Endothelial cell of umbilical vein (primary cell): ENCODE data around the gene MESP2. TPM values are rescaled to one million over a fixed set of nuclear protein-coding genes. Genes with fewer than 3 reads are reported as not detected.
A peak's percentile ranks its signal among the peaks of the same experiment; 100 is the strongest.

Source experiments
- BruUV-seq: library from RNA; stranded (reverse); fragments of 400-500 nt; replicated peaks from 2 replicates; lab custom pipeline; 2021; lab: Mats Ljungman, UMichigan
- CTCF ChIA-PET: fragments of 300-600, 350-600 bp; sonication (Branson Sonifier 250); formaldehyde crosslinking; loops from one replicate; lab custom pipeline; 2021; ENCODE audit warnings: antibody characterized with exemption, inconsistent platforms; lab: Charles Lee
- POLR2A ChIA-PET: fragments of 300-600, 350-600 bp; sonication (Branson Sonifier 250); formaldehyde crosslinking; loops from one replicate; lab custom pipeline; 2021; ENCODE audit warnings: antibody characterized with exemption, inconsistent platforms; lab: Charles Lee
- DNase-seq: peaks from one replicate; pipeline ENCODE4 v3.0.0-alpha.2; 2011; ENCODE audit warnings: low read depth, low spot score
- FAIRE-seq: peaks from 2 replicates; lab custom pipeline; 2011; peaks lifted over from hg19 to GRCh38; lab: Jason Lieb, UNC
- H2AFZ ChIP-seq: 2 replicates; pipeline ENCODE4 v1.6.0; 2012; ENCODE audit warnings: low read depth, low read length, control low read depth, inconsistent platforms
- H3K27ac ChIP-seq: 2 replicates; pipeline ENCODE4 v1.5.1; 2011; ENCODE audit warnings: low read depth, mild to moderate bottlenecking, control low read depth, low read length, moderate library complexity; ENCODE audit not compliant: insufficient read depth
- H3K27me3 ChIP-seq, 2 experiments: 2 replicates each; pipeline versions ENCODE4 v1.6.0 to v1.6.1; 2011; ENCODE audit warnings: low read length in 2 of 2, mixed read lengths in 1 of 2; ENCODE audit not compliant: control insufficient read depth in 2 of 2, insufficient read depth in 2 of 2
- H3K36me3 ChIP-seq, 2 experiments: 2 replicates in 1 of 2; 3 replicates in 1 of 2; pipeline ENCODE4 v1.5.1; 2011; ENCODE audit warnings: low read length in 2 of 2, mild to moderate bottlenecking in 1 of 2, moderate library complexity in 1 of 2; ENCODE audit not compliant: control insufficient read depth in 2 of 2, insufficient read depth in 2 of 2; ENCODE audit errors: extremely low read depth in 1 of 2
- H3K4me1 ChIP-seq: 3 replicates; pipeline ENCODE4 v1.5.1; 2011; ENCODE audit warnings: mild to moderate bottlenecking, low read length; ENCODE audit not compliant: control insufficient read depth, insufficient read depth; ENCODE audit errors: extremely low read depth
- H3K4me2 ChIP-seq: 2 replicates; pipeline ENCODE4 v1.6.1; 2011; ENCODE audit warnings: low read length, control low read depth, mixed read lengths; ENCODE audit not compliant: insufficient read depth
- H3K4me3 ChIP-seq, 3 experiments: fragments of 200-600 bp in 1 of 3; sonication (generic), shearing (Covaris generic) in 1 of 3; replicated peaks in 1 of 3; 2 replicates each; pipeline ENCODE4 v1.5.1; 2011 to 2016; ENCODE audit warnings: control low read depth in 3 of 3, low read length in 3 of 3, mild to moderate bottlenecking in 2 of 3, inconsistent platforms in 1 of 3, low read depth in 1 of 3, moderate library complexity in 1 of 3; ENCODE audit not compliant: insufficient read depth in 1 of 3
- H3K79me2 ChIP-seq: 2 replicates; pipeline ENCODE4 v1.6.0; 2012; ENCODE audit warnings: low read length, inconsistent platforms; ENCODE audit not compliant: control insufficient read depth, insufficient read depth
- H3K9ac ChIP-seq: replicated peaks from 2 replicates; pipeline ENCODE3; 2011; ENCODE audit warnings: low read length, control low read depth; ENCODE audit not compliant: insufficient read depth; ENCODE audit errors: extremely low read depth
- H3K9me1 ChIP-seq: replicated peaks from 3 replicates; pipeline ENCODE4 v1.6.0; 2011; ENCODE audit warnings: mild to moderate bottlenecking, low read length; ENCODE audit not compliant: control insufficient read depth, insufficient read depth; ENCODE audit errors: extremely low read depth
- H3K9me3 ChIP-seq: replicated peaks from 2 replicates; pipeline ENCODE4 v1.5.1; 2012; ENCODE audit warnings: low read length, inconsistent platforms; ENCODE audit not compliant: control insufficient read depth, insufficient read depth
- H4K20me1 ChIP-seq: replicated peaks from 2 replicates; pipeline ENCODE3; 2011; ENCODE audit warnings: mild to moderate bottlenecking, low read length; ENCODE audit not compliant: control insufficient read depth, insufficient read depth; ENCODE audit errors: extremely low read depth
- EZH2 ChIP-seq: IDR thresholded peaks from 2 replicates; pipeline ENCODE4 v1.6.1; 2012; ENCODE audit warnings: borderline replicate concordance, low read depth, mild to moderate bottlenecking, moderate library complexity, low read length, inconsistent platforms; ENCODE audit not compliant: severe bottlenecking
- FOS ChIP-seq: IDR thresholded peaks from 2 replicates; pipeline ENCODE4 v1.6.1; 2011; ENCODE audit warnings: mild to moderate bottlenecking, low read length, moderate library complexity, borderline replicate concordance; ENCODE audit not compliant: insufficient read depth
- GATA2 ChIP-seq: IDR thresholded peaks from 2 replicates; pipeline ENCODE4 v1.7.0; 2011; ENCODE audit warnings: low read depth, mild to moderate bottlenecking, moderate library complexity, mixed read lengths, low read length; ENCODE audit not compliant: insufficient read length, insufficient read depth
- JUN ChIP-seq: IDR thresholded peaks from 2 replicates; pipeline ENCODE4 v1.6.1; 2011; ENCODE audit warnings: borderline replicate concordance, low read depth; ENCODE audit not compliant: insufficient read length, insufficient read depth
- MYC ChIP-seq: IDR thresholded peaks from one replicate; pipeline ENCODE4 v1.6.1; 2011; ENCODE audit warnings: mild to moderate bottlenecking, low read depth, low read length
- POLR2A ChIP-seq: IDR thresholded peaks from 2 replicates; pipeline ENCODE4 v1.6.1; 2012; ENCODE audit warnings: low read depth, mild to moderate bottlenecking, control low read depth, low read length
- POLR2AphosphoS5 ChIP-seq: IDR thresholded peaks from 2 replicates; pipeline ENCODE4 v1.6.1; 2012; ENCODE audit warnings: low read depth, mild to moderate bottlenecking, control low read depth, low read length, moderate library complexity; ENCODE audit not compliant: insufficient read depth
- dilution Hi-C: fragments of 300-500 bp; cut with MboI; formaldehyde crosslinking; loops from one replicate; pipeline ENCODE4 v1.15.0; 2019; ENCODE audit warnings: low sequenced_read_pairs; ENCODE audit not compliant: extremely low pct_ligation_motif_present
- intact Hi-C: fragments of 100-400 bp; cut with micrococcal nuclease; formaldehyde crosslinking; loops from one replicate; pipeline ENCODE4 v1.10.0; 2022
- polyA plus RNA-seq, 4 experiments: library from polyadenylated mRNA; depleted of rRNA in 3 of 4; stranded (reverse) in 3 of 4; unstranded in 1 of 4; fragments of >200 nt; gene quantifications; 2 replicates each; pipeline versions ENCODE4 v1.2.1 to v1.2.3, GENCODE V29; 2011 to 2012; ENCODE audit warnings: missing spikeins in 1 of 4
- total RNA-seq: library from RNA; stranded (reverse); gene quantifications from 2 replicates; pipeline ENCODE4 v1.2.3, GENCODE V29; 2021
- TF ChIP-seq, protein P1 (sequence below), 2 donors: IDR thresholded peaks; 1 replicate in 1 of 2; 2 replicates in 1 of 2; pipeline ENCODE4 v1.5.1; 2011; ENCODE audit warnings: low read length in 2 of 2, mild to moderate bottlenecking in 2 of 2, moderate library complexity in 2 of 2, control low read depth in 1 of 2, inconsistent platforms in 1 of 2, low read depth in 1 of 2; ENCODE audit not compliant: insufficient read depth in 1 of 2; ENCODE audit errors: extremely low read depth in 1 of 2
- TF ChIP-seq, protein P2 (sequence below): IDR thresholded peaks from 2 replicates; pipeline ENCODE4 v1.6.1; 2011; ENCODE audit not compliant: insufficient read depth, insufficient read length

MESP2 gene
- total and polyA plus RNA-seq, 2 donors (not counting 3 experiments of a cell fraction or from before 2014, with no cell fraction given), result 0.42 to 0.43 TPM

DNA sequence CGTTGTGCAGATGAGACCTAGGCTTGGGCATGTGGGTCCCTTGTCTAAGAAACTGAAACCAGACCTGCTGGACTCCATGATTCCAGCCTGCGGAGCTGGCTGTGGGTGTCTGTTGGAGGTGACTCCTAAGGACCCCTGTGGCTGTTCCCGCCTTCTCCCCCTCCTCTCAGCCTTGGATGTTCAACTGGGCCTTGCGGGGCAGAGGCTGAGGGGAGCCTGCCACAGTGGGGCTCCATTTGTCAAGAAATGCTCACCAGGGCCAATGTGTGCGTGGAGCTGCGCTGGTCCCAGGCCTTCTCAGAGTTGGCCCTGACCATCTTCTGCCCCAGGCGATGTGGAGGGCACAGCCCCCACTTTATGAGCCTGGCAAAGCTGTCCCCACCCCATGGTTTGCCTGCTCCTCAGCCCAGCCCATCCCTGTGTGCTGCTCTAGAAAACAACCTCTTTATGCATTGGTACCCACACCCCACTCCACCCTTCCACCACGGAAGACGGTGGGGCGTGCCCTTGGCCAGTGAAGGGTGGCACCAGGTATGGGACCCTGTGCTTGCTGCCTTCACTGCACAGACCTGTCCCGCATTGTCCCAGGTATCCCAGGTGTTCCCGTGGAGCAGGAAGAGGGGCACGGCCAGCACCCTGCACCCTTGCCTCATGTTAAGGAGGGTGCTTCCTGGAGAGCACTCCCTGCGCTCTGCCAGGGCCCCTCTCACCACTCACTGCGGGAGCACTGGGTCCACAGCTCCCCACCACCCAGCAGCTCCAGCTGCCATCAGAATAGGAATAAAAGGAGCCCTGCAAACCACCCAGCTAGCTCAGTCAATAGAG, 7.9 kb downstream of the MESP2 start:
- dilution Hi-C loops, result no loop called here

DNA sequence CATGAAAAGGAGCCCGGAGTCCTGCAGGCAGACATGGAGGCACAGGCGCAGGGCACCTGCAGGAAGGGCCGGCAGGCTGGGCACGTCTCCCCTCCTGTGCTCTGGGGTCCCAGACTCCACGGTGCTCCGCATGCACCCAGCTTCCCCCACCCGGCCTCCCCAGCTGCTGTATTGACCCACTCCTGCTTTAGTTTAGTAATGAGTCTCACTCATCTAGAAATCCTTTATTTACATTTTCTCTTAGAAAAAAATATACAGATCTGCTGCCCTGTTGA, 8.5 kb downstream of the MESP2 start:
- TF ChIP-seq MYC (no peak), JUN (no peak), EZH2 (no peak), POLR2A (no peak), POLR2AphosphoS5 (no peak), GATA2 (no peak), FOS (no peak)
- TF ChIP-seq, protein P1, sequence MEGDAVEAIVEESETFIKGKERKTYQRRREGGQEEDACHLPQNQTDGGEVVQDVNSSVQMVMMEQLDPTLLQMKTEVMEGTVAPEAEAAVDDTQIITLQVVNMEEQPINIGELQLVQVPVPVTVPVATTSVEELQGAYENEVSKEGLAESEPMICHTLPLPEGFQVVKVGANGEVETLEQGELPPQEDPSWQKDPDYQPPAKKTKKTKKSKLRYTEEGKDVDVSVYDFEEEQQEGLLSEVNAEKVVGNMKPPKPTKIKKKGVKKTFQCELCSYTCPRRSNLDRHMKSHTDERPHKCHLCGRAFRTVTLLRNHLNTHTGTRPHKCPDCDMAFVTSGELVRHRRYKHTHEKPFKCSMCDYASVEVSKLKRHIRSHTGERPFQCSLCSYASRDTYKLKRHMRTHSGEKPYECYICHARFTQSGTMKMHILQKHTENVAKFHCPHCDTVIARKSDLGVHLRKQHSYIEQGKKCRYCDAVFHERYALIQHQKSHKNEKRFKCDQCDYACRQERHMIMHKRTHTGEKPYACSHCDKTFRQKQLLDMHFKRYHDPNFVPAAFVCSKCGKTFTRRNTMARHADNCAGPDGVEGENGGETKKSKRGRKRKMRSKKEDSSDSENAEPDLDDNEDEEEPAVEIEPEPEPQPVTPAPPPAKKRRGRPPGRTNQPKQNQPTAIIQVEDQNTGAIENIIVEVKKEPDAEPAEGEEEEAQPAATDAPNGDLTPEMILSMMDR (IDR thresholded peaks at IDR 0.05; ENCODE audit: extremely low read depth in 1 of 2, insufficient read depth in 1 of 2, low read depth in 1 of 2, low read length in 2 of 2), result no peak
- TF ChIP-seq, protein P2, sequence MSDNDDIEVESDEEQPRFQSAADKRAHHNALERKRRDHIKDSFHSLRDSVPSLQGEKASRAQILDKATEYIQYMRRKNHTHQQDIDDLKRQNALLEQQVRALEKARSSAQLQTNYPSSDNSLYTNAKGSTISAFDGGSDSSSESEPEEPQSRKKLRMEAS, result no peak
- Histone ChIP-seq H4K20me1 (no peaks in the 10 kb centered on the region), H3K36me3 (peaks cover 5 to 9% of the 10 kb centered on the region in 2 experiments), H3K9me3 (no peaks in the 10 kb centered on the region), H3K4me1 (no peaks in the 10 kb centered on the region), H3K9ac (no peak overlapping the region), H3K79me2 (no peaks in the 10 kb centered on the region), H3K27me3 (no peaks in the 10 kb centered on the region), H2AFZ (no peak overlapping the region), H3K9me1 (no peaks in the 10 kb centered on the region), H3K4me3 (no peak overlapping the region), H3K4me2 (no peak overlapping the region), H3K27ac (no peak overlapping the region)
- ChIA-PET POLR2A (no interaction called here), CTCF (interaction anchor here (1.9 to 5.3 kb wide), 4 partner anchors 11 to 92 kb away, joined by 4 to 38 read pairs (median 12); no protein-coding TSS in a partner anchor)
- no peak for FAIRE-seq
- intact Hi-C loops (no loop called here), dilution Hi-C loops (no loop called here)
- no TSS peak for BruUV-seq
- no peak for DNase-seq

More for the DNA sequence above, 7.9 kb downstream of the MESP2 start:
- intact Hi-C loops, result no loop called here
- H4K20me1 ChIP-seq, result no peaks in the 10 kb centered on the region
- H3K79me2 ChIP-seq, result no peaks in the 10 kb centered on the region
- POLR2A ChIA-PET, result interaction anchor here (0.5 to 1.0 kb wide), 2 partner anchors 91 to 101 kb away, joined by 3 to 4 read pairs; no protein-coding TSS in a partner anchor
- CTCF ChIA-PET, result interaction anchor here (1.2 to 5.3 kb wide), 6 partner anchors 10 to 93 kb away, joined by 3 to 38 read pairs (median 7); no protein-coding TSS in a partner anchor
- no peak for FAIRE-seq
- peaks cover 5 to 9% of the 10 kb centered on the region in 2 experiments for H3K36me3 ChIP-seq
- no peak overlapping the region for H2AFZ ChIP-seq
- no peak for DNase-seq
- peak; percentile 1 for TF ChIP-seq POLR2AphosphoS5
- TF ChIP-seq, protein P1 (IDR thresholded peaks at IDR 0.05; ENCODE audit: extremely low read depth in 1 of 2, insufficient read depth in 1 of 2, low read depth in 1 of 2, low read length in 2 of 2), result no peak
- no peak overlapping the region for H3K4me3 ChIP-seq
- no peaks in the 10 kb centered on the region for H3K27me3 ChIP-seq
- H3K9me3 ChIP-seq, result no peaks in the 10 kb centered on the region
- BruUV-seq, result no TSS peak
- no peak overlapping the region for H3K27ac ChIP-seq
- no peaks in the 10 kb centered on the region for H3K9me1 ChIP-seq
- H3K9ac ChIP-seq, result no peak overlapping the region
- H3K4me2 ChIP-seq, result no peak overlapping the region
- no peaks in the 10 kb centered on the region for H3K4me1 ChIP-seq
